Large intestine (tissue), 3 donors: ENCODE results near the gene CATSPERE. TPM values are rescaled to one million over a fixed set of nuclear protein-coding genes. Genes with fewer than 3 reads are reported as not detected.
A peak's percentile ranks its signal among the peaks of the same experiment; 100 is the strongest.

Experiments used
- DNase-seq, 2 donors: peaks; one replicate each; pipeline versions ENCODE4 v3.0.0 to v3.0.0-alpha.2; 2013
- H3K27ac ChIP-seq: one replicate; pipeline ENCODE4 v1.5.1; 2013; ENCODE audit warnings: low read length
- H3K27me3 ChIP-seq: 2 replicates; pipeline ENCODE4 v1.6.1; 2013; ENCODE audit warnings: low read length; ENCODE audit not compliant: control insufficient read depth, insufficient read depth
- H3K36me3 ChIP-seq: 2 replicates; pipeline ENCODE4 v1.6.1; 2013; ENCODE audit warnings: low read length; ENCODE audit not compliant: control insufficient read depth, insufficient read depth
- H3K4me1 ChIP-seq: one replicate; pipeline ENCODE4 v1.6.1; 2013; ENCODE audit warnings: low read length; ENCODE audit not compliant: control insufficient read depth, insufficient read depth
- H3K4me3 ChIP-seq: one replicate; pipeline ENCODE4 v1.5.1; 2013; ENCODE audit warnings: low read length
- H3K9me3 ChIP-seq: one replicate; pipeline ENCODE4 v1.6.1; 2013; ENCODE audit warnings: mild to moderate bottlenecking, low read depth, low read length, moderate library complexity; ENCODE audit not compliant: control insufficient read depth
- WGBS: methylation state at CpG from one replicate; pipeline ENCODE4 v1.1.5; 2013; ENCODE audit warnings: low lambda C conversion rate; ENCODE audit not compliant: insufficient coverage; 5-methylcytosine and 5-hydroxymethylcytosine counted together
- polyA plus RNA-seq: library from polyadenylated mRNA; unstranded; fragments of 120-200 nt; gene quantifications from one replicate; pipeline ENCODE4 v1.2.1, GENCODE V29; 2013

Gene CATSPERE
- polyA plus RNA-seq, 1 donor = 1.2 TPM

DNA sequence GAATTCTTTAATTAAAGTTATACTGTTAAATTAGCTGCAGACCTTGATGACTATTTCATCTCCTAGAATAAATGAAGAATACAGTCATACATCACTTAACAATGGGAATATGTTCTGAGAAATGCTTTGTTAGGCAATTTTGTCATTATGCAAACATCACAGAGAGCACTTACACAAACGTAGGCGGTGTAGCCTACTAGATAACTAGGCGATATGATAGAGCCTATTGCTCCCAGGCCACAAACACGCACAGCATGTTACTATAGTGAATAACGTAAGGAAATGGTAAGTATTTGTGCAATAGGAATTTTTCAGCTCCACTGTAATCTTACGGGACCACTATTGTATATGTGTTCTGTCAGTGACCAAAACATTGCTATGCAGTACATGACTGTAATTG lies 154.2 kb downstream of the CATSPERE start:
- no peaks in the 10 kb centered on the region for H3K4me1 ChIP-seq
- no peaks in the 10 kb centered on the region for H3K36me3 ChIP-seq
- no peak overlapping the region for H3K27ac ChIP-seq
- DNase-seq = peak in 1 of 2 donors; percentile 20
- no peak overlapping the region for H3K4me3 ChIP-seq
- H3K27me3 ChIP-seq = no peaks in the 10 kb centered on the region
- WGBS = no CpG with 5 or more reads among the region's 6 CpGs
- no peaks in the 10 kb centered on the region for H3K9me3 ChIP-seq

DNA sequence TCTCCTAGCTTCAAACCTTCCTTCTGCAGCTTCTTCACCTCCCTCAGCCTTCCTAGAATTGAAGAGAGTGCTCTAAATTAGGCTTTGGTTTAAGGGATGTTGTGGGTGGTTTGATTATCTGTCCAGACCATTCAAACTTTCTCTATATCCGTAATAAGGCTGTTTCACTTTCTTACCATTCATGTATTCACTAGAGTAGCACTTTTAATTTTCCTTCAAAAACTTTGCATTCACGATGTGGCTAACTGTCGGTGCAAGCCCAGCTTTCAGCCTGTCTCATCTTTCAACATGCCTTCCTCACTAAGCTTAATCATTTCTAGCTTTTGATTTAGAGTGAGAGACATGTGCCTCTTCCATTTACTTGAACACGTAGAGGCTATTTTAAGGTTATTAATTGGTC lies 165.6 kb downstream of the CATSPERE start:
- DNase-seq = no peak
- Histone ChIP-seq H3K4me3 (no peak overlapping the region), H3K27ac (no peak overlapping the region), H3K27me3 (no peaks in the 10 kb centered on the region), H3K9me3 (no peaks in the 10 kb centered on the region), H3K36me3 (no peaks in the 10 kb centered on the region), H3K4me1 (peaks cover 4% of the 10 kb centered on the region)
- WGBS = 100% methylated on average over 3 of the region's 4 CpGs

DNA sequence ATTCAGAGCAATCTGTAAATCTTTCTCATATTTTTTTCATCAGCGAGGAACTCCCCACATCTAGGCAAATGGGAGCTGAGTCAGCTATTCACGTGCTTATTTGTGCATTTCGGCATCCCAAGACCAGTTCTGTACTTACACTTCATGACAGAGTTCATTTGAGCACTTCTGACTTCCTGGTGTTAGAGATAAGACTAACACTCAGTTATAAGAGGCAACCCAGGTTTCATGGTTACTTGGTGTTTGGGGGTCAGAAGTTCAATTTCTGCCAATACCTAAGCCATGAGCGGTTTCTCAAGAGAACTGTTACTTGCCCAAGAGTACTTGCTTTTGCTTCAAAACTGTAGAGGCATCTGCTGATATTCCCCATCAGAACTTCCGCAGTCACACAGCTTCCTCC lies 167.7 kb downstream of the CATSPERE start:
- H3K4me1 ChIP-seq = peaks cover 4% of the 10 kb centered on the region
- H3K9me3 ChIP-seq = no peaks in the 10 kb centered on the region
- peak; percentile 37 to 75 for DNase-seq
- WGBS = 83% methylated on average over 1 of the region's 5 CpGs
- H3K27me3 ChIP-seq = no peaks in the 10 kb centered on the region
- H3K27ac ChIP-seq = no peak overlapping the region
- H3K36me3 ChIP-seq = no peaks in the 10 kb centered on the region
- no peak overlapping the region for H3K4me3 ChIP-seq

DNA sequence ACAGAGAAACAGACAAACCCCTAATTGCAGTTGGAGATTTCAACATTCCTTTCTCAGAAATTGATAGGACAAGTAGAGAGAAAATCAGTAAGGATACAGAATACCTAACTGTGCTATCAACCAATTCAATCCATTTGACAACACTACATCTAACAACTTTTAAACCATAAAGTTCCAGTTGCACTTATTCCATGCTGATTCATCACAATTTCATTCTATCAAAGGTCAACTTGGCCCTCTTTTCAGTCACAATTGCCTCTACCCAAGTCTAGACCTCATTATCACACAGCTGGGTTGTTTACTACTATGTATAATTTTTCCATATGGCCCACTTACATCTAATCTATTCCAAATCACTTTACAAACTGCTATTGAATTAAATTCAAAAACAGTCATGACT lies 172.1 kb downstream of the CATSPERE start:
- Histone ChIP-seq H3K27ac (no peak overlapping the region), H3K9me3 (no peaks in the 10 kb centered on the region), H3K27me3 (no peaks in the 10 kb centered on the region), H3K4me3 (no peak overlapping the region), H3K4me1 (peaks cover 4% of the 10 kb centered on the region), H3K36me3 (no peaks in the 10 kb centered on the region)
- peak in 1 of 2 donors; percentile 3 for DNase-seq

DNA sequence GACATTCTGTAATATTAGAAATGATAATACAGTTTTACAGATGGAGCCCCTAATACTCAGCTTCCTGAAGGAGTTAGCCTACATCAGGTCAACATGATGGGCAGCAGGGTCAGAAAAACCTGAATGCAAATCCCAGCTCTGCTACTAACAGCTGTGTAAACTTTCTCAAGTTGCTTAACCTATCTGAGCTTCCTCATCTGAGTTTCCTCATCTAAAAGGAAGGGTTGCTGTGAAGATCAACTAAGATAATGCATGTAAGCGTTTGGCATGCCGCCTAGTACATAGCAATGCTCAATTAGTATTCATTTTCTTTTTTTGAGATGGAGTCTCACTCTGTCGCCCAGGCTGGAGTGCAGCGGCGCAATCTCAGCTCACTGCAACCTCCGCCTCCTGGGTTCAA lies 173.5 kb downstream of the CATSPERE start:
- H3K27ac ChIP-seq = no peak overlapping the region
- H3K4me3 ChIP-seq = no peak overlapping the region
- no peaks in the 10 kb centered on the region for H3K9me3 ChIP-seq
- no peaks in the 10 kb centered on the region for H3K27me3 ChIP-seq
- no CpG with 5 or more reads among the region's 6 CpGs for WGBS
- H3K36me3 ChIP-seq = no peaks in the 10 kb centered on the region
- H3K4me1 ChIP-seq = no peaks in the 10 kb centered on the region
- DNase-seq = no peak

DNA sequence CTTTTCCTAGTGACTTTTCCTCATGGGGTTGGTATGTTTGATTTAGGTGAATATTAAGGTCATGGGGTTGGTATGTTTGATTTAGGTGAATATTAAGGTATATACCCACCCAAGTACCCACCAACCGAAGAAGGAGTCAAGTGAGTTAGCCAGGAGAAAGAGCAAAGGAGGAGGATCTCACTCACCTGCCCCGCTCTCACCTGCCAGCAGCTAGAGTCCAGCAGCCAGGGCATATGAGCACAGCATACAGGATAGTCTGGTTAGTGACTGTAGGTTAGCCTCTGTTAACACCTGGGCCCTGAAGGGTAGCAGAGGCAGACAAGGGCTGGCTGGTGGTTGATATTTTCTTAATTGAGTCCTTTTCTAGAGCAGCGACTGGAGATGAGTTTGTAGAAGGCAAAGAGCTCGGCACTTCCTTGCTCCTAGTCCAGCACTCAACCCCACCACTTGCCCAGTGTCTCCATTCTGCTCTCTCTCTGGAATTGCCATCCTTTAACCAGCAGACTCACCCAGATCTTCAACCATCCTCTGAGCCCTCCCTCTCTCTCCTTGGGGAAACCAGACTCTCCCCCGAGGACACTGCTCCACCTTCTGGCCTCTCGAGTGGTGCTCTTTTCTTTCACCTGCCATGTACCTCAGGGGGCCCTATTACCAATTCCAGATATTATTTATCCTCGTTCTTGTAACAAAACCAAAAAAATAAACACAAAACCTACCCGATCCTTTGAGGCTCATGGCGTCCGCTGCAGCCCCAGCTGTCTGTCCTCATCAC lies 175.6 kb downstream of the CATSPERE start:
- H3K36me3 ChIP-seq = no peaks in the 10 kb centered on the region
- WGBS = 92% methylated on average over 2 of the region's 10 CpGs
- H3K27ac ChIP-seq = no peak overlapping the region
- H3K9me3 ChIP-seq = no peaks in the 10 kb centered on the region
- no peak for DNase-seq
- no peaks in the 10 kb centered on the region for H3K4me1 ChIP-seq
- no peaks in the 10 kb centered on the region for H3K27me3 ChIP-seq
- no peak overlapping the region for H3K4me3 ChIP-seq

DNA sequence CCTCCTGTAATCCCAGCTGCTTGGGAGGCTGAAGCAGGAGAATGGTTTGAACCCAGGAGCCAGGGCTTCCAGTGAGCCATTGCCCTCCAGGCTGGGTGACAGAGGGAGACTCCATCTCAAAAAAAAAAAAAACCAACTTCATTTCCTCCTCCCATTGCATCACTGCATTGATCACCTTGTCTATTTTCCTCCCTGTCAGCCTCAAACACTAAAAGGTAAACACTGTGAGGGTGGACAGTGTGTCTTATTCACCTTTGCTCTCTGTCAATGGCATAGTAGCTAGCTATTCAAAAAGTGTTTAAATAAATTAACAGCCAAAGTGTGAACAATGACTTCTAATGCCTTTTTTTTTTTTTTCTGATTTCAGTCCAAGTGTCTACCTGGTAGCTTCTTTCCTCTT lies 178.5 kb downstream of the CATSPERE start:
- Histone ChIP-seq H3K4me1 (no peaks in the 10 kb centered on the region), H3K9me3 (no peaks in the 10 kb centered on the region), H3K27ac (no peak overlapping the region), H3K36me3 (no peaks in the 10 kb centered on the region), H3K27me3 (no peaks in the 10 kb centered on the region), H3K4me3 (no peak overlapping the region)
- DNase-seq = no peak

DNA sequence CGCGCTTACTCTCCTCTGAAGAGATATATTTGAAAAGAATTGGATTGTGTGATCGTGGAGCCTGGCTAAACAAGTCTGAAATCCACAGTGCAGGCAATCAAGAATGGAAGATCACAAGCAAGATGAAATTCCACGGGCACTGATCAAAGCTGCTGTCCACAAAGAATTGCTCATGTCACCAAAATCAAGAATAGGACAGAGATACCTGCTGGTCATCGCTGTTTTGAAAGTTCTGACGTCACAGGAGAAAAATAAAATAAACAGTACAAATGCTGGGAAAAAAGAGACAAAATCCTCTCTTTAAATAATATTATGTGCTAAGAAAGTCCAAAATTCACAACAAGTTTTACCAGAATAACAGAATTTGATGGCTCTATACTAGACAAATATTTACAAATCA lies 179.8 kb downstream of the CATSPERE start:
- H3K27me3 ChIP-seq = no peaks in the 10 kb centered on the region
- no peak overlapping the region for H3K4me3 ChIP-seq
- no peak for DNase-seq
- H3K36me3 ChIP-seq = no peaks in the 10 kb centered on the region
- no peaks in the 10 kb centered on the region for H3K4me1 ChIP-seq
- H3K27ac ChIP-seq = no peak overlapping the region
- WGBS = no CpG with 5 or more reads among the region's 6 CpGs
- H3K9me3 ChIP-seq = no peaks in the 10 kb centered on the region

DNA sequence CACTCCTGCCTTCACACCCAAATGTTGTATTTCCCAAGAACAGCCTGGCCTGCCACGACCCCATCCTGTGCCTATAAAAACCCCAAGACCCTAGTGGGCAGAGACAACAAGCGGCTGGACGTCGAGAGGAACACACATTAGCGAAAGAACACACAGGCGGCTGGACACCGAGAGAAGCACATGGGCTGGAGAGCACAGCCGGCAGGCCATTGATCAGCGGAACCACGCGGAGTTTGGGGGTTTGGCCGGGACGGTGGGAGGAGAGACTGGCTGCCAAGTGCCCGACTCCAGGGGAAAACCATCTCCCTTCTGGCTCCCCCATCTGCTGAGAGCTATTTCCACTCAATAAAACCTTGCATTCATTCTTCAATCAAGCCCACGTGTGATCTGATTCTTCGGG lies 181.5 kb downstream of the CATSPERE start:
- no peaks in the 10 kb centered on the region for H3K9me3 ChIP-seq
- no peak for DNase-seq
- H3K27me3 ChIP-seq = no peaks in the 10 kb centered on the region
- no peaks in the 10 kb centered on the region for H3K4me1 ChIP-seq
- no peak overlapping the region for H3K4me3 ChIP-seq
- H3K27ac ChIP-seq = no peak overlapping the region
- WGBS = no CpG with 5 or more reads among the region's 16 CpGs
- no peaks in the 10 kb centered on the region for H3K36me3 ChIP-seq

DNA sequence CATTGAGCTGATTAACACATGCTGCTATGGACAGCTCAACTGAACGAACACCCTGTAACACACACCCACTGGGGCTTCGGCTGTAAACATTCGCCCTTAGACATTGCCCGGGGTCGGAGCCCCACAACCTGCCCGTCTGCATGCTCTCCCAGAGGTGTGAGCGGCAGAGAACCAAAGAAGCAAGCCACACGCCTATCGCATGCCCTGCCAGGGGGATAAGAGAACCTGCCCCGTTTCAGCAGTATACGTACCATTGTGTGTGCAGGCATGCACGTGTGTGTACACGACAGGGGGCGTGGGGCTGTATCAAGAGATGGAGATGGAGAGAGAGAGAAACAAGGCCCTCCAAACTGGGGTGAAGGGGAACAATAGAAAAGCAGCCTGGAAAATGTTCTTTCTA lies 181.9 kb downstream of the CATSPERE start:
- no peaks in the 10 kb centered on the region for H3K36me3 ChIP-seq
- H3K4me1 ChIP-seq = no peaks in the 10 kb centered on the region
- WGBS = 83% methylated on average over 2 of the region's 14 CpGs
- H3K9me3 ChIP-seq = no peaks in the 10 kb centered on the region
- H3K27me3 ChIP-seq = no peaks in the 10 kb centered on the region
- H3K4me3 ChIP-seq = no peak overlapping the region
- H3K27ac ChIP-seq = no peak overlapping the region
- DNase-seq = no peak

DNA sequence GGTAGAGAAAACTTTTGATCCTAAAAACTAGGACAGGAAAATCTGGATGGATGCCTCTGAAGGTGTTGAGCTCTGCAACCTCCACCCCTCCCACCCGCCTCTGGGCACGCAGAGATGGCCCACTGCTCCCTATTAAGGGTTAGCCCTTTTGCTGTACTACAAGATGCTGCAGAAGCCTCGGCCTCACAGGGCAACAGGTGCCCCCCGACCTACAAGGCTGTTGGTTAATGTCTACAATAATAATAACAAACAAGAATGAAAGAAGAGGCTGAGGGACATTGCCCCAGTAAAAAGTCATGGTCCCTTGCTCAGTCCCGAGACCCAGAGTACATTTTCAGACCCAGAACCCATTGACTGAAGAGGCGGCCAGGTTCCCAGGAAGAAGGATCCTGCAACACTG lies 184.3 kb downstream of the CATSPERE start:
- WGBS = no CpG with 5 or more reads among the region's 6 CpGs
- no peak overlapping the region for H3K27ac ChIP-seq
- no peaks in the 10 kb centered on the region for H3K27me3 ChIP-seq
- no peaks in the 10 kb centered on the region for H3K4me1 ChIP-seq
- DNase-seq = no peak
- no peaks in the 10 kb centered on the region for H3K9me3 ChIP-seq
- H3K36me3 ChIP-seq = no peaks in the 10 kb centered on the region
- H3K4me3 ChIP-seq = no peak overlapping the region
